Osteoblast (primary cell): ENCODE data around the gene TOP2B. TPM values are rescaled to one million over a fixed set of nuclear protein-coding genes. Genes with fewer than 3 reads are reported as not detected.

Source experiments
- DNase-seq: peaks from one replicate; pipeline ENCODE4 v3.0.0; 2011; ENCODE audit warnings: low spot score, mixed read lengths; ENCODE audit not compliant: insufficient read length; ENCODE audit errors: missing footprints
- H2AFZ ChIP-seq: 2 replicates; pipeline ENCODE4 v1.6.0; 2011; ENCODE audit warnings: mild to moderate bottlenecking, low read length
- H3K27ac ChIP-seq: 2 replicates; pipeline ENCODE4 v1.5.1; 2011; ENCODE audit warnings: mild to moderate bottlenecking, low read depth, low read length, moderate library complexity
- H3K27me3 ChIP-seq: 2 replicates; pipeline ENCODE4 v1.6.0; 2012; ENCODE audit warnings: mild to moderate bottlenecking, control low read depth, inconsistent platforms, low read length, moderate library complexity; ENCODE audit not compliant: insufficient read depth
- H3K36me3 ChIP-seq: 2 replicates; pipeline ENCODE4 v1.5.1; 2011; ENCODE audit warnings: mild to moderate bottlenecking, low read length, control low read depth, moderate library complexity; ENCODE audit not compliant: insufficient read depth
- H3K4me1 ChIP-seq: 2 replicates; pipeline ENCODE4 v1.5.1; 2011; ENCODE audit warnings: mild to moderate bottlenecking, low read length, control low read depth, moderate library complexity; ENCODE audit not compliant: insufficient read depth
- H3K4me2 ChIP-seq: 2 replicates; pipeline ENCODE4 v1.6.0; 2011; ENCODE audit warnings: mild to moderate bottlenecking, low read length; ENCODE audit not compliant: insufficient read depth
- H3K4me3 ChIP-seq: fragments of 200-600 bp; sonication (generic); 3 replicates; pipeline ENCODE4 v1.5.1; 2012; ENCODE audit warnings: mild to moderate bottlenecking, low read length, inconsistent platforms; ENCODE audit not compliant: insufficient read depth
- H3K79me2 ChIP-seq: 2 replicates; pipeline ENCODE4 v1.6.0; 2012; ENCODE audit warnings: mild to moderate bottlenecking, low read length, control low read depth, inconsistent platforms; ENCODE audit not compliant: insufficient read depth
- H3K9me3 ChIP-seq: 2 replicates; pipeline ENCODE4 v1.5.1; 2011; ENCODE audit warnings: low read depth, low read length, control low read depth
- H4K20me1 ChIP-seq: 2 replicates; pipeline ENCODE4 v1.6.0; 2012; ENCODE audit warnings: mild to moderate bottlenecking, low read length, control low read depth; ENCODE audit not compliant: insufficient read depth
- total RNA-seq: library from RNA; depleted of rRNA; stranded (reverse); fragments of >200 nt; gene quantifications from 2 replicates; pipeline ENCODE4 v1.2.3, GENCODE V29; 2012
- TF ChIP-seq, protein P1 (sequence below): IDR thresholded peaks from 2 replicates; pipeline ENCODE4 v1.5.1; 2011; ENCODE audit warnings: mild to moderate bottlenecking, low read depth, low read length, moderate library complexity; ENCODE audit errors: extremely low read depth

The TOP2B gene
- total RNA-seq, 1 donor, result 71.7 TPM

DNA sequence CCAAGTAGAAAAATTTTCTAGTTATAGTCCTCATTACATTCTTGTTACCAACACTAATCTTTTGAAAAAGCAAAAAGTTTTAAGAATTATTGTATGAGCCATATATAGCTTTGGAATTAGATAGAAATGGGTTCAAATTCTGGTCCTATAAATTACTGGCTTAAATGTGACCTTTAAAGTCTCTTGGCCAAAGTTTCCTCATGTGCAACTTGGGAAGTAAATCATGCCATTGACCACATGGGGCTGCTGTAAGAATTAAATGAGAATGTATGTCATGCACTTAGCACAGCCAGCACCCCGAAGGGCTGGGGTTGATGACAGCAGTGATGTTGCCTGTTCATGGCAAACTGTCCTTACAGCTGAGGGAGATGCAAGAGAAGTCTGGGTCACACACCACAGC lies 108.3 kb downstream of the TOP2B start:
- Histone ChIP-seq H3K79me2 (no peaks in the 10 kb centered on the region), H2AFZ (no peak overlapping the region), H3K9me3 (no peaks in the 10 kb centered on the region), H3K27me3 (no peaks in the 10 kb centered on the region), H3K36me3 (no peaks in the 10 kb centered on the region), H3K4me1 (peaks cover 42% of the 10 kb centered on the region), H3K4me3 (no peak overlapping the region), H3K27ac (no peak overlapping the region), H3K4me2 (no peak overlapping the region), H4K20me1 (no peaks in the 10 kb centered on the region)
- TF ChIP-seq, protein P1, sequence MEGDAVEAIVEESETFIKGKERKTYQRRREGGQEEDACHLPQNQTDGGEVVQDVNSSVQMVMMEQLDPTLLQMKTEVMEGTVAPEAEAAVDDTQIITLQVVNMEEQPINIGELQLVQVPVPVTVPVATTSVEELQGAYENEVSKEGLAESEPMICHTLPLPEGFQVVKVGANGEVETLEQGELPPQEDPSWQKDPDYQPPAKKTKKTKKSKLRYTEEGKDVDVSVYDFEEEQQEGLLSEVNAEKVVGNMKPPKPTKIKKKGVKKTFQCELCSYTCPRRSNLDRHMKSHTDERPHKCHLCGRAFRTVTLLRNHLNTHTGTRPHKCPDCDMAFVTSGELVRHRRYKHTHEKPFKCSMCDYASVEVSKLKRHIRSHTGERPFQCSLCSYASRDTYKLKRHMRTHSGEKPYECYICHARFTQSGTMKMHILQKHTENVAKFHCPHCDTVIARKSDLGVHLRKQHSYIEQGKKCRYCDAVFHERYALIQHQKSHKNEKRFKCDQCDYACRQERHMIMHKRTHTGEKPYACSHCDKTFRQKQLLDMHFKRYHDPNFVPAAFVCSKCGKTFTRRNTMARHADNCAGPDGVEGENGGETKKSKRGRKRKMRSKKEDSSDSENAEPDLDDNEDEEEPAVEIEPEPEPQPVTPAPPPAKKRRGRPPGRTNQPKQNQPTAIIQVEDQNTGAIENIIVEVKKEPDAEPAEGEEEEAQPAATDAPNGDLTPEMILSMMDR, result peak; percentile 16
- no peak for DNase-seq

DNA sequence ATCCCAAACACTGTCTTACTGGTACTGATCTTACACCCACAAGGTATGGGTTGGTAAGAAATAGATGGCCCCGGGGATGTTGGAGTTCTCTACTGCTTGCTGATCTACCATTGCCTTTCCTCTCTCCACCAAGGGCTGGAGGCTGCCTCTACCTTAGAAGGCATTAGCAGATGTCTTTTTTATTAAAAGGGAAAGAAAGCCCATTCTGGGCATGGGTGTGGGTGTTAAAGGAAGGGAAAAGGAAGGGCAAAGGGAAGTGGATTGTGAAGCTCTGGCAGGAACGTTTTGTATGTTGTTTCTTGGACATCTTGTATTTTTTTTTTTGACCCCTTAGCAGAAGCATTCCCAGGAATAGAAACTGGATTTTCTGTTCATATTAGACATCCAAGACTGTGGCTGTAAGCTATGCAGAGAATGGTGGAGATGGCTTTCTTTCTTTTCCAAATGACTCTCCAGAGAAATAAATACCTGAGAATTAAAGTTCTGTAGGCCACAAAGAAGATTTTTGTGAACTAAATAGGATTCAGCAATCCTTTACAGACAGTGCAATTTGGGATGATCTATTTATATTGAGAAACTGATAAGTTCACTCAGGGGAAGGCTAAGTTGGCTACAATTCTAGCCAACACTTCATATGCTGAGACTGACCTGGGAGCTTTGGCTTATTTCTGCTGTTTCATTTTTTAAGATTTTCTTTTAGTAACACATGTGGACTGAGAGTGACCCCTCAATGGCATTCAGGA lies 108.8 kb downstream of the TOP2B start:
- no peak overlapping the region for H3K27ac ChIP-seq
- H3K27me3 ChIP-seq, result no peaks in the 10 kb centered on the region
- DNase-seq, result no peak
- H3K9me3 ChIP-seq, result no peaks in the 10 kb centered on the region
- H3K79me2 ChIP-seq, result no peaks in the 10 kb centered on the region
- TF ChIP-seq, protein P1, result no peak
- H3K4me1 ChIP-seq, result peaks cover 42% of the 10 kb centered on the region
- H3K36me3 ChIP-seq, result no peaks in the 10 kb centered on the region
- no peak overlapping the region for H2AFZ ChIP-seq
- no peak overlapping the region for H3K4me3 ChIP-seq
- H4K20me1 ChIP-seq, result no peaks in the 10 kb centered on the region
- H3K4me2 ChIP-seq, result no peak overlapping the region

DNA sequence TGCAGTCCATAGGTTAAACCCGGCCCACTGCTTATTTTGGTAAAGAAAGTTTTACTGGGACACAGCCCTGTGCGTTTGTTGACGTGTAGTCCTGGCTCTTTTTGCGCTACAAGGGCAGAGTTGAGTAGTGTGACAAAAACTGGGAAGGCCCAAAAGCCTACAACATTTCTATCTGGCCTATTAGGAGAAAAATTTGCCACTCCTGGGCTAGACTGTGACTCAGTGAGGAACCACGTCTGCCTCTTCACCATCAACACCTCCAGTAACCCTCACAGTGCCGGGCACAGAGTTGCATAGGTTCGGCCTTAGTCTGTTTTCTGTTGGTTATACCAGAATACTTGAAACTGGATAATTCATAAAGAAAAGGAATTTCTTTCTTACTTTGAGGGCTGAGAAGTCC lies 110.3 kb downstream of the TOP2B start:
- DNase-seq, result no peak
- peaks cover 38% of the 10 kb centered on the region for H3K4me1 ChIP-seq
- H3K27me3 ChIP-seq, result no peaks in the 10 kb centered on the region
- no peaks in the 10 kb centered on the region for H4K20me1 ChIP-seq
- TF ChIP-seq, protein P1, result no peak
- no peak overlapping the region for H3K27ac ChIP-seq
- H3K36me3 ChIP-seq, result no peaks in the 10 kb centered on the region
- no peak overlapping the region for H3K4me2 ChIP-seq
- H2AFZ ChIP-seq, result no peak overlapping the region
- H3K4me3 ChIP-seq, result no peak overlapping the region
- H3K79me2 ChIP-seq, result no peaks in the 10 kb centered on the region
- no peaks in the 10 kb centered on the region for H3K9me3 ChIP-seq

DNA sequence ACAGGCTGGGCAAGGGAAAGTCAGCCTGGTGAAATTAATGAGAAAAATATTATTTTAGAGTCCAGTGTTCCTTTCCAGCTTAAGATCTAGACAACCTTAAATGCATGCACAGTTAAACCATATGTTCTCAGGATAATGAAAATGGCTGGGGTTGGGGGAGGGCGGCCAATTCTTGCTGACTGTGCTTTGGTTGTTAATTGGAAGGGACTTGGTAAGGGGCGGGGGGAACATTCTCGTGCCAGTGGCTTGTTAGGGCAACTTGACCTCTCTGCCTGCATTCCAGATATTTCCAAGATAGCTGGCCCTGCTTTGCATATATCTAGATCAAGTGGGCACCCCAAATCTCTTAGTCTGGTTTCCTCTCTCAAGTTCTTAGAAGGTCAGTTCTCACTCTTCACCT lies 112.5 kb downstream of the TOP2B start:
- no peak overlapping the region for H3K27ac ChIP-seq
- no peaks in the 10 kb centered on the region for H3K36me3 ChIP-seq
- no peaks in the 10 kb centered on the region for H3K79me2 ChIP-seq
- peaks cover 32% of the 10 kb centered on the region for H3K4me1 ChIP-seq
- H3K27me3 ChIP-seq, result no peaks in the 10 kb centered on the region
- no peaks in the 10 kb centered on the region for H3K9me3 ChIP-seq
- no peak overlapping the region for H3K4me3 ChIP-seq
- DNase-seq, result no peak
- H3K4me2 ChIP-seq, result no peak overlapping the region
- no peaks in the 10 kb centered on the region for H4K20me1 ChIP-seq
- no peak overlapping the region for H2AFZ ChIP-seq
- TF ChIP-seq, protein P1, result no peak
